ENCODE results near the gene IFNAR1. TPM values are rescaled to one million over a fixed set of nuclear protein-coding genes. Genes with fewer than 3 reads are reported as not detected.

IFNAR1 gene
- total RNA-seq, 1 experiment from 2014 or later: 20.5 TPM

DNA sequence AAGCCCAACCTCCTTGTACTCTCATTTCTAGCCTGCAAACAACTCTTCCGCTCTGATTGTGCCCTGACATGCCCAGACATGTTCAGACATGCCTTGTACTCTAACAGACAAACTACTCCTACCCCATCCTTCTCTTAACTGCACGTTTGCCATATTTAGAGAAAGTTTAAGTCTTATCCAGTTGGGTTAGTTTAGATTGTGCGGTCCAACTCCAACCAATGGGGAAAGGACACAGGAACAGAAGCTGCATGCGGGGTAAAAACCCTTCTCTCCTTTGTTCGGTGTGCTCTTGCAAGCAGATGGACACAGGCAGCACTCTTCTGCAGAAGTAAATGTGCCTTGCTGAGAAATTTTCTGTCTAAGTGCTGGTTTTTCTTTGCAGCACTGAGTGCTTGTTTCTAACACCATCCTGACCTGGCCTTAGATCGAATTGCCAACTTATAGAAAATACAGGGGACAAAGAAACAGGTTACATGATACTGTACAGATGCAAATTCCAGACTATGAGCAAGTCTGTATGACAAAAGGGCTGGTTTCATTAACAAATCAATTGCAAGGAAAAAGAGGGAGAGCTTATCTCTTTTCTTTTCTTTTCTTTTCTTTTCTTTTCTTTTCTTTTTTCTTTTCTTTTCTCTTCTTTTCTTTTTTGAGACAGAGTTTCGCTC, 42.7 kb downstream of the IFNAR1 start:
- CTCF ChIA-PET: no interaction called here

GRCh38 chr21:33368124-33368523, 43.4 kb downstream of the IFNAR1 start:
- Histone ChIP-seq H3K4me1 (ENCODE audit: control insufficient read depth in 1 of 2, insufficient read depth in 2 of 2, low read length in 2 of 2) (no peaks in the 10 kb centered on the region), H4K20me1 (ENCODE audit: insufficient read depth) (no peaks in the 10 kb centered on the region), H3K9ac (ENCODE audit: low read length) (no peak overlapping the region), H2AFZ (ENCODE audit: low read depth, low read length, poor library complexity, severe bottlenecking) (no peak overlapping the region), H3K4me3 (replicated peaks in 1 of 2; ENCODE audit: low read depth in 1 of 2, low read length in 2 of 2) (no peak overlapping the region), H3K9me3 (ENCODE audit: control insufficient read depth in 1 of 2, insufficient read depth in 1 of 2, low read depth in 1 of 2, low read length in 2 of 2) (peaks cover 12 to 21% of the 10 kb centered on the region in 2 experiments; a peak in 2 of 4 replicates), H3K27me3 (ENCODE audit: insufficient read depth, low read length) (no peaks in the 10 kb centered on the region), H3K9me2 (ENCODE audit: insufficient read depth) (no peaks in the 10 kb centered on the region), H3K79me2 (ENCODE audit: insufficient read depth, low read length) (no peaks in the 10 kb centered on the region), H3K27ac (ENCODE audit: low read depth, low read length) (no peak overlapping the region), H3K4me2 (ENCODE audit: low read length) (no peak overlapping the region), H3K36me3 (ENCODE audit: control insufficient read depth in 1 of 2, insufficient read depth in 2 of 2, low read length in 2 of 2) (no peaks in the 10 kb centered on the region)
- BruUV-seq (replicated peaks): no TSS peak
- CTCF ChIA-PET: no interaction called here
- DNase-seq (ENCODE audit: low read depth, low spot score): no peak
- RAD21 ChIA-PET (ENCODE audit: low non-redundant PET in 1 of 2, low total read pairs in 2 of 2, uncharacterized antibody in 2 of 2, unreplicated experiment in 2 of 2): no interaction called here
- ATAC-seq: no peak
- TF ChIP-seq, protein P1, sequence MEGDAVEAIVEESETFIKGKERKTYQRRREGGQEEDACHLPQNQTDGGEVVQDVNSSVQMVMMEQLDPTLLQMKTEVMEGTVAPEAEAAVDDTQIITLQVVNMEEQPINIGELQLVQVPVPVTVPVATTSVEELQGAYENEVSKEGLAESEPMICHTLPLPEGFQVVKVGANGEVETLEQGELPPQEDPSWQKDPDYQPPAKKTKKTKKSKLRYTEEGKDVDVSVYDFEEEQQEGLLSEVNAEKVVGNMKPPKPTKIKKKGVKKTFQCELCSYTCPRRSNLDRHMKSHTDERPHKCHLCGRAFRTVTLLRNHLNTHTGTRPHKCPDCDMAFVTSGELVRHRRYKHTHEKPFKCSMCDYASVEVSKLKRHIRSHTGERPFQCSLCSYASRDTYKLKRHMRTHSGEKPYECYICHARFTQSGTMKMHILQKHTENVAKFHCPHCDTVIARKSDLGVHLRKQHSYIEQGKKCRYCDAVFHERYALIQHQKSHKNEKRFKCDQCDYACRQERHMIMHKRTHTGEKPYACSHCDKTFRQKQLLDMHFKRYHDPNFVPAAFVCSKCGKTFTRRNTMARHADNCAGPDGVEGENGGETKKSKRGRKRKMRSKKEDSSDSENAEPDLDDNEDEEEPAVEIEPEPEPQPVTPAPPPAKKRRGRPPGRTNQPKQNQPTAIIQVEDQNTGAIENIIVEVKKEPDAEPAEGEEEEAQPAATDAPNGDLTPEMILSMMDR (IDR thresholded peaks at IDR 0.05 in 2 of 3, conservative IDR thresholded peaks at IDR 0.05 in 1 of 3; ENCODE audit: borderline replicate concordance in 1 of 3, insufficient read depth in 1 of 3, low read depth in 2 of 3, low read length in 2 of 3): no peak
- TF ChIP-seq CBX3 (IDR thresholded peaks at IDR 0.05; ENCODE audit: low read depth) (no peak), ZFX (IDR thresholded peaks at IDR 0.05) (no peak), FOSL1 (IDR thresholded peaks at IDR 0.05; ENCODE audit: low read depth) (no peak), JUND (IDR thresholded peaks at IDR 0.05) (no peak), TCF7L2 (IDR thresholded peaks at IDR 0.05; ENCODE audit: borderline replicate concordance, extremely low read depth, insufficient read depth, insufficient read length) (no peak)
- TF ChIP-seq, protein P2, sequence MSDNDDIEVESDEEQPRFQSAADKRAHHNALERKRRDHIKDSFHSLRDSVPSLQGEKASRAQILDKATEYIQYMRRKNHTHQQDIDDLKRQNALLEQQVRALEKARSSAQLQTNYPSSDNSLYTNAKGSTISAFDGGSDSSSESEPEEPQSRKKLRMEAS (IDR thresholded peaks at IDR 0.05): no peak
- POLR2A ChIA-PET: no interaction called here
- intact Hi-C loops (cut with micrococcal nuclease): no loop called here

More for the DNA sequence above, 42.7 kb downstream of the IFNAR1 start:
- no peak overlapping the region for H2AFZ ChIP-seq (ENCODE audit: low read depth, low read length, poor library complexity, severe bottlenecking)
- intact Hi-C loops (cut with micrococcal nuclease): no loop called here
- no peaks in the 10 kb centered on the region for H3K36me3 ChIP-seq (ENCODE audit: control insufficient read depth in 1 of 2, insufficient read depth in 2 of 2, low read length in 2 of 2)
- RAD21 ChIA-PET (ENCODE audit: low non-redundant PET in 1 of 2, low total read pairs in 2 of 2, uncharacterized antibody in 2 of 2, unreplicated experiment in 2 of 2): no interaction called here
- H3K27ac ChIP-seq (ENCODE audit: low read depth, low read length): peak overlapping the region; percentile 55
- H3K9me3 ChIP-seq (ENCODE audit: control insufficient read depth in 1 of 2, insufficient read depth in 1 of 2, low read depth in 1 of 2, low read length in 2 of 2): peaks cover 12 to 21% of the 10 kb centered on the region in 2 experiments; a peak in 2 of 4 replicates
- H3K4me2 ChIP-seq (ENCODE audit: low read length): no peak overlapping the region
- H4K20me1 ChIP-seq (ENCODE audit: insufficient read depth): no peaks in the 10 kb centered on the region
- no peaks in the 10 kb centered on the region for H3K4me1 ChIP-seq (ENCODE audit: control insufficient read depth in 1 of 2, insufficient read depth in 2 of 2, low read length in 2 of 2)
- no peak overlapping the region for H3K4me3 ChIP-seq (replicated peaks in 1 of 2; ENCODE audit: low read depth in 1 of 2, low read length in 2 of 2)
- no peaks in the 10 kb centered on the region for H3K79me2 ChIP-seq (ENCODE audit: insufficient read depth, low read length)
- ATAC-seq (no peak), DNase-seq (ENCODE audit: low read depth, low spot score) (no peak)
- POLR2A ChIA-PET: no interaction called here
- no TSS peak for BruUV-seq (replicated peaks)
- no peaks in the 10 kb centered on the region for H3K9me2 ChIP-seq (ENCODE audit: insufficient read depth)
- no peak overlapping the region for H3K9ac ChIP-seq (ENCODE audit: low read length)
- H3K27me3 ChIP-seq (ENCODE audit: insufficient read depth, low read length): no peaks in the 10 kb centered on the region
- TF ChIP-seq CBX3 (IDR thresholded peaks at IDR 0.05; ENCODE audit: low read depth) (peak; percentile 96), POLR2A (IDR thresholded peaks at IDR 0.05; ENCODE audit: borderline replicate concordance, extremely low read depth, insufficient read depth, insufficient read length) (no peak), ZNF274 (IDR thresholded peaks at IDR 0.05; ENCODE audit: low read depth, low read length) (no peak)
